ENCODE measurements around the gene CASP5.
"Not testable (repeated sequence)": the region's sequence is repeated elsewhere in the genome, so short reads cannot be mapped to it uniquely, and the experiment has no call there.

Gene CASP5

DNA sequence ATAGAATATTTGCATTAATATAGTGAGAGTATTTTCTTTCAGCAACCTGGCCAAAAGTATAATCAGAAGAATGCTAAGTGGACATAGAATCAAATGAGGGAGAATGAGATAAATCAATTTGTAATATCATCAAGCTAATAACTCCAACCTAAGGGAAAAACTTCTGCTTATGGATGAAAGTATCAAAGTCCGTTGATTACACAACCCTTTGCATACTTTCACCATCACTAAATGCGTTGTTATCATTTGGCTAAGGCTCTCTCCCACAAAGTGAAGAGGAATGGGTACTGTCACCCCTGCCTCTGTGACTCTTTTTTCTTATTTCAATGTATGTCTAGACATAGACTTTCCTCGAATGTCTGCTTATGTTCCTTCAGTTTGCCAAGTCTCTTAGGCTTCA lies 38.2 kb downstream of the CASP5 start:
- H3K4me3 ChIP-seq (ENCODE audit: low read length), result no peak overlapping the region
- TF ChIP-seq, protein P1, sequence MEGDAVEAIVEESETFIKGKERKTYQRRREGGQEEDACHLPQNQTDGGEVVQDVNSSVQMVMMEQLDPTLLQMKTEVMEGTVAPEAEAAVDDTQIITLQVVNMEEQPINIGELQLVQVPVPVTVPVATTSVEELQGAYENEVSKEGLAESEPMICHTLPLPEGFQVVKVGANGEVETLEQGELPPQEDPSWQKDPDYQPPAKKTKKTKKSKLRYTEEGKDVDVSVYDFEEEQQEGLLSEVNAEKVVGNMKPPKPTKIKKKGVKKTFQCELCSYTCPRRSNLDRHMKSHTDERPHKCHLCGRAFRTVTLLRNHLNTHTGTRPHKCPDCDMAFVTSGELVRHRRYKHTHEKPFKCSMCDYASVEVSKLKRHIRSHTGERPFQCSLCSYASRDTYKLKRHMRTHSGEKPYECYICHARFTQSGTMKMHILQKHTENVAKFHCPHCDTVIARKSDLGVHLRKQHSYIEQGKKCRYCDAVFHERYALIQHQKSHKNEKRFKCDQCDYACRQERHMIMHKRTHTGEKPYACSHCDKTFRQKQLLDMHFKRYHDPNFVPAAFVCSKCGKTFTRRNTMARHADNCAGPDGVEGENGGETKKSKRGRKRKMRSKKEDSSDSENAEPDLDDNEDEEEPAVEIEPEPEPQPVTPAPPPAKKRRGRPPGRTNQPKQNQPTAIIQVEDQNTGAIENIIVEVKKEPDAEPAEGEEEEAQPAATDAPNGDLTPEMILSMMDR (IDR thresholded peaks at IDR 0.05; ENCODE audit: insufficient read depth, low read depth, low read length, missing control alignments), result no peak
- DNase-seq (ENCODE audit: low read depth), result no peak

GRCh38 chr11:104979839-104980238 lies 43.1 kb downstream of the CASP5 start:
- H3K4me3 ChIP-seq (ENCODE audit: low read length), result no peak overlapping the region
- TF ChIP-seq, protein P1 (IDR thresholded peaks at IDR 0.05; ENCODE audit: insufficient read depth, low read depth, low read length, missing control alignments), result no peak
- DNase-seq (ENCODE audit: low read depth), result no peak

DNA sequence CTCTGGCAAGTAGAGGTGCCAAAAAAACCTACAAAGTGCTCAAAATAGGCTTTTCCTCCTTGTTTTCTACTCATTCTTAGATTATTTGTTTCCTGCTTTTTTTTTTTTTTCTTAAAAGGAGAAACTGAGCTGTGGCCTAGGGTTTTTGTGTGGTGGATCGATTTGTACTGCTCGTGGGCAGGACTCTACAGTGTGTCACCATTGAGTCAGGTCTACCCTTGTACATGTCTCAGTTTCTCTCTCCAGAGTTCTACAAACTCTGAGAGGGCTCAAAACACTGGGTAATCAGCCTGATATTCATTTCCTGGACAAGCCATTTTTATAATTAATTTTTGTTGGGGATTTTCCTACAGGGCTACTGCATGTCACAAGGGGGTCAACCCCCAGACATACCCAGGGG lies 49.4 kb downstream of the CASP5 start:
- TF ChIP-seq, protein P1 (IDR thresholded peaks at IDR 0.05; ENCODE audit: insufficient read depth, low read depth, low read length, missing control alignments), result no peak
- DNase-seq (ENCODE audit: low read depth), result no peak
- no peak overlapping the region for H3K4me3 ChIP-seq (ENCODE audit: low read length)

- H3K4me3 ChIP-seq (ENCODE audit: low read length); DNase-seq (ENCODE audit: low read depth): not testable (repeated sequence)
Measured at GRCh38 chr11:104972924-104973323, 50.0 kb downstream of the CASP5 start.

- no peak overlapping the region for H3K4me3 ChIP-seq (ENCODE audit: low read length)
- TF ChIP-seq, protein P1 (IDR thresholded peaks at IDR 0.05; ENCODE audit: insufficient read depth, low read depth, low read length, missing control alignments), result no peak
- DNase-seq (ENCODE audit: low read depth), result no peak
Measured at GRCh38 chr11:104970756-104971155, 52.2 kb downstream of the CASP5 start.

DNA sequence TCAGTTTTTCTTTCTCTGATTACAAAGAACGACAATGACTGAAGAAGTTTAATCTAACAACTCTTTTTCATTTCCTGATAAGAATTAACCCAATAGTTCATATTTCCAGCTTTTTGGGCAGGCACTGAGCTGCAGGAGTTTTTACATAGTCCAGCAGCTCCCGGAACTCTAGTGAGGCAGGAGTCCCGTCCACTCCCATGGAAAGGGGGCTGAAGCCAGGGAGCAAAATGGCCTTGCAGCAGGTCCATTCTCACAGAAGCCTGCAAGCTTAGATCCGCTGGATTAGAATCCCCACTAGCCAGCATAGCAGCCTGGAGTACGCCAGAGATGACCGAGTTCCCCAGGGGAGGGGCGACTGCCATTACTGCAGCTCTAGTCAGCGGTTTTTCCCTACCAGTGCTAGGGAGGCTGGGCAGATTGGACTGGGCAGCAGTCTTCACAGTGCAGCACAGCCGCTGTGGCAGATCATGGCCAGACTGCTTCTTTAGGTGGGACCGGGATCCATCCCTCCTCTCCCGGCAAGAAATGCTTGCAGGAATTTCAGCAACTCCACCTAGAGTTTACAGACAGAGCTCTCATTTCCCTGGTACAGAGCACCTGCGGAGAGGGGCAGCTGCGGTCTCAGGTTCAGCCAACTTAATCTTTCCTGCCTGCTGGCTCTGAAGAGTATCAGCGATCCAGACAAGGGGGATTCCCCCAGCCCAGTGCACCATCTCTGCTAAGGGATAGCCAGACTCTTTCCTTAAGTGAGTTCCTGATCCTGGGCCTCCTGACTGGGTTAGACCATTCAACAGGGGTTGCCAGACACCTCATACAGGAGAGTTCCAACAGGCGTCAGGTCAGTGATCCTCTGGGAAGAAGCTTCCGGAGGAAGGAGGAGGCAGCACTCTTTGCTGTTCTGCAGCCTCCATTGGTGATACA lies 53.9 kb downstream of the CASP5 start:
- DNase-seq (ENCODE audit: low read depth), result no peak
- peak overlapping the region; percentile 85 for H3K4me3 ChIP-seq (ENCODE audit: low read length)
- TF ChIP-seq, protein P1 (IDR thresholded peaks at IDR 0.05; ENCODE audit: insufficient read depth, low read depth, low read length, missing control alignments), result no peak

DNA sequence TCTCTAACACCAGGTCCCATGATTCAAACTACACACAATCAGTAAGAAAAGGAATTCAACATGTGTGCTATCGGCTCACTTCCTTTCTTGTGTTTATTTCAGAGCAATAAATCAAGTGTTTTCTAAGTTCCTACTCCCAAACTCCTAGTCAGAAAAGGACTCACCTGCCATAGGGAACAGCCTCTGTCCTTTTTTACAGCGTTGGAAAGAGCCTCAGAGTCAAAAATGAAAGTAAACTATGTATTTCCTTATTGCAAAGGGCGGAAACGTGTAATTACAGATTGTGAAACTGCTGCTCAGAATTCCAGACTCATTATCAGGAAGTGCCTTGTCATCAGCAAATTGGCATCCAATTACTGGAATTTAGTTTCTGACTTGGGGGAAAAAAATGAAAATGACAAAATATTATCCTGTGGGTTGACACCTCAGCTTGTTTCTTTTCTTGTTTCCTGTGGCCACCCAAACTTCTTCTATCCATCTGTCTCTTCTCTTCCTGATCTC lies 54.6 kb downstream of the CASP5 start, which contains the start of gene CASP4:
TSS of gene CASP4 (minus strand) at position 220 of the 501 bp plus-strand sequence. CDS start at position 171, 49 bp downstream.
- H3K4me3 ChIP-seq (ENCODE audit: low read length), result peak within 1 kb of the TSS; percentile 85
- TF ChIP-seq, protein P1 (IDR thresholded peaks at IDR 0.05; ENCODE audit: insufficient read depth, low read depth, low read length, missing control alignments), result no peak
- peak; percentile 89 for DNase-seq (ENCODE audit: low read depth)
